Stimulated activated CD4-positive, alpha-beta T cell treated with anti-CD3 and anti-CD28 coated beads, Interleukin-2, amount 100 ng/mL, for 48 hours (primary cell): ENCODE measurements around the gene B4GALT2.
A peak's percentile ranks its signal among the peaks of the same experiment; 100 is the strongest.

Source experiments
- DNase-seq, 2 donors: peaks; one replicate each; pipeline ENCODE4 v3.0.0-alpha.2; 2020

The B4GALT2 gene

GRCh38 chr1:44008259-44008658 is 29.2 kb downstream of the B4GALT2 start:
- DNase-seq: no peak

GRCh38 chr1:44010935-44011471 is 32.0 kb downstream of the B4GALT2 start:
- no peak for DNase-seq

- no peak for DNase-seq
Measured at GRCh38 chr1:44012404-44012803, 33.4 kb downstream of the B4GALT2 start.

GRCh38 chr1:44012941-44013609 is 34.1 kb downstream of the B4GALT2 start:
- DNase-seq: no peak

GRCh38 chr1:44013949-44014348 is 34.9 kb downstream of the B4GALT2 start:
- DNase-seq: no peak

GRCh38 chr1:44014365-44015104 is 35.5 kb downstream of the B4GALT2 start:
- no peak for DNase-seq

GRCh38 chr1:44015206-44015605 is 36.2 kb downstream of the B4GALT2 start:
- no peak for DNase-seq

GRCh38 chr1:44016041-44016889 is 37.3 kb downstream of the B4GALT2 start:
- DNase-seq: no peak

- DNase-seq: no peak
Measured at GRCh38 chr1:44016890-44017400, 37.9 kb downstream of the B4GALT2 start.

GRCh38 chr1:44019466-44019948 is 40.5 kb downstream of the B4GALT2 start:
- DNase-seq: no peak

- DNase-seq: no peak
Measured at GRCh38 chr1:44020464-44020863, 41.5 kb downstream of the B4GALT2 start.

GRCh38 chr1:44021156-44021555 is 42.1 kb downstream of the B4GALT2 start:
- no peak for DNase-seq

- DNase-seq: no peak
Measured at GRCh38 chr1:44021581-44022321, 42.7 kb downstream of the B4GALT2 start.

GRCh38 chr1:44024031-44024902 is 45.3 kb downstream of the B4GALT2 start:
- no peak for DNase-seq

- no peak for DNase-seq
Measured at GRCh38 chr1:44024903-44025525, 46.0 kb downstream of the B4GALT2 start.

- no peak for DNase-seq
Measured at GRCh38 chr1:44025816-44026215, 46.8 kb downstream of the B4GALT2 start.

- no peak for DNase-seq
Measured at GRCh38 chr1:44027320-44027719, 48.3 kb downstream of the B4GALT2 start.

GRCh38 chr1:44029260-44029910 is 50.4 kb downstream of the B4GALT2 start:
- DNase-seq: no peak

- DNase-seq: peak; percentile 79 to 81
Measured at GRCh38 chr1:44029911-44030604, 51.0 kb downstream of the B4GALT2 start.
